ENCODE data around the gene NPIPB6. TPM values are rescaled to one million over a fixed set of nuclear protein-coding genes. Genes with fewer than 3 reads are reported as not detected.
A peak's percentile ranks its signal among the peaks of the same experiment; 100 is the strongest.

Gene NPIPB6
- total and polyA plus RNA-seq, 2 donors (not counting 1 experiment from before 2014, with no cell fraction given) = 2.1 to 5.8 TPM

DNA sequence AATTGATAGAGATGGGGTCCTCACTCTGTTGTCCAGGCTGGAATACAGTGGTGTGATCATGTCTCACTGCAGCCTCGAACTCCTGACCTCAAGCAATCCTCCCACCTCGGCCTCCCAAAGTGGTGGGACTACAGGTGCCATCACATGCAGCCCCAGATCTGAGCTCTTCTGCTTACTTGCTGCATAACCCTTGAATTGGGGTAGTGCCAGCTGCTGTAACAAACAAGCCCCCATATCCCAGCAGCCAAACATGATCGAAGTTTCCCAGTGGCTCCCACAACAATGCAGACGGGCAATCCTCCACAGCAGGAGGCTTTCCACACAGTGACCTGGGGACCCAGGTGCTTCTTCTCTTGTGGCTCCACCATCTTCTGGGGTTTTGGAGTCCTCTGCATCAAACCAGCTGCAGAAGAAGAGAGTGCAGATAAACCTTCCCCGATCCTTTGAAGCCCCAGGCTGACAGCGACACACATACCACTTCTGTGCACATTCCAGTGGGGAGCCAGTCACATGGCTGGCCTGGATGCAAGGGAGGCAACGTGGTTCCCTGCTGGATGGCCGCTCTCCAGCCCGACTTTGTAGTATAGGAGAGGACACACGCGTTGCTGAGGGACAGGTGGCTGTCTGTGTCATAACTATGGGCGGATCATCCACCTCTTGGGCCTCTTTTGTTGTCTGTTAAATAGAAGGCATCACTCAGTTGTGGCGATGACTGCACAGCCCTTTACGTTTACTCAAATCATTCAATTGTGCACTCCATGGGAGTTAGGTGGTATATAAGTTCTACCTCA, 54.3 kb downstream of the NPIPB6 start:
- peaks cover 25% of the 10 kb centered on the region for H3K4me1 Mint-ChIP-seq
- no peak overlapping the region for H3K4me2 ChIP-seq (replicated peaks; ENCODE audit: low read depth, low read length, poor library complexity, severe bottlenecking)
- intact Hi-C loops (cut with micrococcal nuclease) = no loop called here
- H3K79me2 ChIP-seq (ENCODE audit: control insufficient read depth, insufficient read depth, low read length) = no peaks in the 10 kb centered on the region
- POLR2A ChIA-PET = no interaction called here
- H2AFZ ChIP-seq (ENCODE audit: insufficient read depth, low read depth, low read length, poor library complexity, severe bottlenecking) = no peak overlapping the region
- DNase-seq = no peak
- H3K27me3 ChIP-seq (replicated peaks in 1 of 4; ENCODE audit: control extremely low read depth in 1 of 4, control insufficient read depth in 3 of 4, insufficient read depth in 4 of 4, low read length in 3 of 4) = no peaks in the 10 kb centered on the region
- H3K9me3 Mint-ChIP-seq (ENCODE audit: insufficient read depth) = peaks cover 3% of the 10 kb centered on the region
- H3K9ac ChIP-seq (ENCODE audit: low read length) = no peak overlapping the region
- peak overlapping the region; percentile 50 for H3K27ac Mint-ChIP-seq
- WGBS (ENCODE audit: insufficient coverage) = 95% methylated on average over 12 of the region's 14 CpGs
- no peaks in the 10 kb centered on the region for H3K36me3 ChIP-seq (replicated peaks in 1 of 2; ENCODE audit: control extremely low read depth in 1 of 2, control insufficient read depth in 1 of 2, extremely low read depth in 1 of 2, insufficient read depth in 2 of 2, low read length in 1 of 2)
- no peaks in the 10 kb centered on the region for H4K20me1 ChIP-seq (ENCODE audit: control insufficient read depth, insufficient read depth, low read length, poor library complexity, severe bottlenecking)
- ATAC-seq (ENCODE audit: low read depth) = no peak
- TF ChIP-seq, protein P1, sequence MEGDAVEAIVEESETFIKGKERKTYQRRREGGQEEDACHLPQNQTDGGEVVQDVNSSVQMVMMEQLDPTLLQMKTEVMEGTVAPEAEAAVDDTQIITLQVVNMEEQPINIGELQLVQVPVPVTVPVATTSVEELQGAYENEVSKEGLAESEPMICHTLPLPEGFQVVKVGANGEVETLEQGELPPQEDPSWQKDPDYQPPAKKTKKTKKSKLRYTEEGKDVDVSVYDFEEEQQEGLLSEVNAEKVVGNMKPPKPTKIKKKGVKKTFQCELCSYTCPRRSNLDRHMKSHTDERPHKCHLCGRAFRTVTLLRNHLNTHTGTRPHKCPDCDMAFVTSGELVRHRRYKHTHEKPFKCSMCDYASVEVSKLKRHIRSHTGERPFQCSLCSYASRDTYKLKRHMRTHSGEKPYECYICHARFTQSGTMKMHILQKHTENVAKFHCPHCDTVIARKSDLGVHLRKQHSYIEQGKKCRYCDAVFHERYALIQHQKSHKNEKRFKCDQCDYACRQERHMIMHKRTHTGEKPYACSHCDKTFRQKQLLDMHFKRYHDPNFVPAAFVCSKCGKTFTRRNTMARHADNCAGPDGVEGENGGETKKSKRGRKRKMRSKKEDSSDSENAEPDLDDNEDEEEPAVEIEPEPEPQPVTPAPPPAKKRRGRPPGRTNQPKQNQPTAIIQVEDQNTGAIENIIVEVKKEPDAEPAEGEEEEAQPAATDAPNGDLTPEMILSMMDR (IDR thresholded peaks at IDR 0.05) = no peak
- TF ChIP-seq EZH2 (IDR thresholded peaks at IDR 0.05; ENCODE audit: borderline replicate concordance, insufficient read depth, low read depth, low read length, poor library complexity, severe bottlenecking) = no peak
- H3K4me3 ChIP-seq (ENCODE audit: control extremely low read depth in 1 of 5, extremely low read depth in 1 of 5, insufficient read depth in 1 of 5, low read depth in 2 of 5, low read length in 4 of 5) = no peak overlapping the region
- H3K27me3 Mint-ChIP-seq = no peaks in the 10 kb centered on the region
- H3K27ac ChIP-seq (ENCODE audit: low read length in 2 of 2) = no peak overlapping the region
- H3K9me3 ChIP-seq (ENCODE audit: control extremely low read depth in 1 of 3, control insufficient read depth in 2 of 3, insufficient read depth in 1 of 3, low read length in 2 of 3) = peaks cover 0 to 7% (median 0%) of the 10 kb centered on the region in 3 donors
- CTCF ChIA-PET = interaction anchor here (0.7 to 1.7 kb wide), 3 partner anchors 12 to 44 kb away, joined by 3 to 8 read pairs (median 6); no protein-coding TSS in a partner anchor
- peak overlapping the region; percentile 23 for H3K4me3 Mint-ChIP-seq
- H3K4me1 ChIP-seq (ENCODE audit: control insufficient read depth in 2 of 2, insufficient read depth in 2 of 2, low read length in 2 of 2) = peaks cover 12 to 24% of the 10 kb centered on the region in 2 donors

DNA sequence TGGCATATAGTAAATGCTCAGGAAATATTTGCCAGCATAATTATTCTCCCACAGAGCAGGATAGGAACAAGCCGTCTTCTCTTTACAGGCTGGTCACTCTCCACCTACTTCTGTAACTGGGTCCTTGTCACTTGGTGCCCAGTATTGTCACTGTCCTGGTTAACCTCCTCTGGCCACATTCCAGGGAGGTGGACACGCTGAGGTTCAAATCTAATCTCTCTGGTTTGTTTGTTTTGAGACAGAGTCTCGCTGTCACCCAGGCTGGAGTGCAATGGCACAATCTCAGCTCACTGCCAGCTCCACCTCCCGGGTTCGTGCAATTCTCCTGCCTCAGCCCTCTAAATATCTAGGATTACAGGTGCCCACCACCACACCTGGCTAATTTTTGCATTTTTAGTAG, 55.4 kb downstream of the NPIPB6 start:
- no peaks in the 10 kb centered on the region for H3K79me2 ChIP-seq (ENCODE audit: control insufficient read depth, insufficient read depth, low read length)
- ChIA-PET POLR2A (no interaction called here), CTCF (no interaction called here)
- intact Hi-C loops (cut with micrococcal nuclease) = no loop called here
- no peak overlapping the region for H3K4me3 ChIP-seq (ENCODE audit: control extremely low read depth in 1 of 5, extremely low read depth in 1 of 5, insufficient read depth in 1 of 5, low read depth in 2 of 5, low read length in 4 of 5)
- WGBS (ENCODE audit: insufficient coverage) = no CpG with 5 or more reads among the region's 5 CpGs
- no peak overlapping the region for H3K27ac Mint-ChIP-seq
- no peaks in the 10 kb centered on the region for H3K27me3 Mint-ChIP-seq
- no peak overlapping the region for H3K4me3 Mint-ChIP-seq
- H3K9ac ChIP-seq (ENCODE audit: low read length) = no peak overlapping the region
- no peaks in the 10 kb centered on the region for H3K27me3 ChIP-seq (replicated peaks in 1 of 4; ENCODE audit: control extremely low read depth in 1 of 4, control insufficient read depth in 3 of 4, insufficient read depth in 4 of 4, low read length in 3 of 4)
- TF ChIP-seq, protein P1 (IDR thresholded peaks at IDR 0.05) = no peak
- TF ChIP-seq EZH2 (IDR thresholded peaks at IDR 0.05; ENCODE audit: borderline replicate concordance, insufficient read depth, low read depth, low read length, poor library complexity, severe bottlenecking) = no peak
- peaks cover 3% of the 10 kb centered on the region for H3K9me3 Mint-ChIP-seq (ENCODE audit: insufficient read depth)
- peaks cover 0 to 7% (median 0%) of the 10 kb centered on the region in 3 donors for H3K9me3 ChIP-seq (ENCODE audit: control extremely low read depth in 1 of 3, control insufficient read depth in 2 of 3, insufficient read depth in 1 of 3, low read length in 2 of 3)
- H2AFZ ChIP-seq (ENCODE audit: insufficient read depth, low read depth, low read length, poor library complexity, severe bottlenecking) = no peak overlapping the region
- ATAC-seq (ENCODE audit: low read depth) = no peak
- H3K4me1 Mint-ChIP-seq = peaks cover 25% of the 10 kb centered on the region
- no peaks in the 10 kb centered on the region for H3K36me3 ChIP-seq (replicated peaks in 1 of 2; ENCODE audit: control extremely low read depth in 1 of 2, control insufficient read depth in 1 of 2, extremely low read depth in 1 of 2, insufficient read depth in 2 of 2, low read length in 1 of 2)
- no peaks in the 10 kb centered on the region for H4K20me1 ChIP-seq (ENCODE audit: control insufficient read depth, insufficient read depth, low read length, poor library complexity, severe bottlenecking)
- DNase-seq = no peak
- H3K27ac ChIP-seq (ENCODE audit: low read length in 2 of 2) = no peak overlapping the region
- H3K4me2 ChIP-seq (replicated peaks; ENCODE audit: low read depth, low read length, poor library complexity, severe bottlenecking) = no peak overlapping the region
- H3K4me1 ChIP-seq (ENCODE audit: control insufficient read depth in 2 of 2, insufficient read depth in 2 of 2, low read length in 2 of 2) = peaks cover 12 to 24% of the 10 kb centered on the region in 2 donors

Measured in B cell (primary cell).